Lung (tissue), 12 donors: Measurements from ENCODE around the gene MBNL1. TPM values are rescaled to one million over a fixed set of nuclear protein-coding genes. Genes with fewer than 3 reads are reported as not detected.
A peak's percentile ranks its signal among the peaks of the same experiment; 100 is the strongest.

Source experiments
- ATAC-seq: fragments of 200-7000 bp; cut with Tn5 transposase; one replicate; pipeline ENCODE4 v1.9.1; 2020; ENCODE audit warnings: moderate number of reproducible peaks; ENCODE audit not compliant: insufficient read depth, low FRiP score
- DNase-seq, 3 donors: peaks; one replicate each; pipeline ENCODE4 v3.0.0-alpha.2; 2013 to 2017
- H3K27ac ChIP-seq, 2 donors: one replicate each; pipeline ENCODE4 v1.5.1; 2013; ENCODE audit warnings: mild to moderate bottlenecking in 2 of 2, moderate library complexity in 2 of 2, control low read depth in 1 of 2, inconsistent platforms in 1 of 2, low read depth in 1 of 2, low read length in 1 of 2
- H3K27me3 ChIP-seq, 3 donors: one replicate each; pipeline ENCODE4 v1.5.1; 2013; ENCODE audit warnings: low read length in 2 of 3; ENCODE audit not compliant: control insufficient read depth in 3 of 3, insufficient read depth in 3 of 3
- H3K36me3 ChIP-seq, 4 donors: one replicate each; pipeline ENCODE4 v1.5.1; 2013; ENCODE audit warnings: low read length in 4 of 4, mild to moderate bottlenecking in 1 of 4, moderate library complexity in 1 of 4; ENCODE audit not compliant: control insufficient read depth in 4 of 4, insufficient read depth in 4 of 4
- H3K4me1 ChIP-seq, 5 donors: one replicate each; pipeline ENCODE4 v1.5.1; 2013; ENCODE audit warnings: low read length in 5 of 5, mild to moderate bottlenecking in 2 of 5, moderate library complexity in 1 of 5; ENCODE audit not compliant: control insufficient read depth in 5 of 5, insufficient read depth in 5 of 5
- H3K4me3 ChIP-seq: one replicate; pipeline ENCODE4 v1.5.1; 2013; ENCODE audit warnings: mild to moderate bottlenecking, control low read depth, moderate library complexity
- H3K9ac ChIP-seq, 2 donors: one replicate each; pipeline ENCODE4 v1.5.1; 2013; ENCODE audit warnings: low read length in 2 of 2, control low read depth in 1 of 2; ENCODE audit not compliant: insufficient read depth in 1 of 2
- H3K9me3 ChIP-seq, 4 donors: one replicate each; pipeline ENCODE4 v1.5.1; 2013; ENCODE audit warnings: low read length in 3 of 4, mild to moderate bottlenecking in 1 of 4, moderate library complexity in 1 of 4; ENCODE audit not compliant: control insufficient read depth in 4 of 4, insufficient read depth in 3 of 4
- WGBS, 2 donors: extraction: QIAGEN DNeasy Blood & Tissue Kit; methylation state at CpG; one replicate each; pipeline ENCODE4 v1.1.7; 2013; 5-methylcytosine and 5-hydroxymethylcytosine counted together
- polyA plus RNA-seq, 2 donors: library from polyadenylated mRNA; stranded (reverse); fragments of 200-250 nt; gene quantifications; one replicate each; pipeline ENCODE4 v1.2.1, GENCODE V29; 2013
- total RNA-seq, 2 donors: library from RNA; depleted of rRNA in 1 of 2; stranded (reverse); fragments of >200 nt in 1 of 2; gene quantifications; one replicate each; pipeline ENCODE4 v1.2.1, GENCODE V29; 2014 to 2021
- TF ChIP-seq, protein P1 (sequence below): IDR thresholded peaks from 2 replicates; pipeline ENCODE4 v1.5.1; 2012; ENCODE audit warnings: mild to moderate bottlenecking; ENCODE audit errors: control extremely low read depth, extremely low read depth
- donor health status: control.
- donor health status: control.
- donor health status: Bipolar disorder and iron deficiency.
- donor health status: healthy.
- donor health status: DM: yes; HTN: yes; CAD: no.

Gene MBNL1
- total and polyA plus RNA-seq, 4 donors = 55.3 to 266 (median 165) TPM

DNA sequence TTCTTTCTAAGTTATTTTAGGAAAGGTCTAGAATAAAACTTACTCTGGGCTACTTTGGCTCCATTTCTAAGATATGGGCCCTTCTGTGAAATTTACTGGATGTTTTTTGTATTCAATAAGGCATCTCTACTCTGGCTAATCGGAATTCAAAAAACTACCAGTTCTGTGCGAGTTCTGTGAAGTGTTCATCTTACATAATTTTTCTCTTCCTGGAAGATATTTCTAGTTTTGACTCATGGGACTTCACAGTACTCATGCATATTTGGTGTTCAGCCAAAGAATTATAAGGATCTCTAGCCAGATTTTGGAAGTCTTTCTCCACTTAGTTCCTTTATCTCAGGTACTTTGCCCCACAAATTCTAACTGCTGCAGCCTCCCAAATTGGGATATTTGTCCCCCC lies 46.4 kb upstream of the MBNL1 start:
- ATAC-seq (peak; percentile 50), DNase-seq (peak in 2 of 3 donors; percentile 16 to 38)
- Histone ChIP-seq H3K36me3 (no peaks in the 10 kb centered on the region), H3K27me3 (no peaks in the 10 kb centered on the region), H3K9me3 (no peaks in the 10 kb centered on the region), H3K4me3 (no peak overlapping the region), H3K4me1 (peaks cover 0 to 8% (median 0%) of the 10 kb centered on the region in 5 donors), H3K27ac (no peak overlapping the region), H3K9ac (no peak overlapping the region)
- TF ChIP-seq, protein P1, sequence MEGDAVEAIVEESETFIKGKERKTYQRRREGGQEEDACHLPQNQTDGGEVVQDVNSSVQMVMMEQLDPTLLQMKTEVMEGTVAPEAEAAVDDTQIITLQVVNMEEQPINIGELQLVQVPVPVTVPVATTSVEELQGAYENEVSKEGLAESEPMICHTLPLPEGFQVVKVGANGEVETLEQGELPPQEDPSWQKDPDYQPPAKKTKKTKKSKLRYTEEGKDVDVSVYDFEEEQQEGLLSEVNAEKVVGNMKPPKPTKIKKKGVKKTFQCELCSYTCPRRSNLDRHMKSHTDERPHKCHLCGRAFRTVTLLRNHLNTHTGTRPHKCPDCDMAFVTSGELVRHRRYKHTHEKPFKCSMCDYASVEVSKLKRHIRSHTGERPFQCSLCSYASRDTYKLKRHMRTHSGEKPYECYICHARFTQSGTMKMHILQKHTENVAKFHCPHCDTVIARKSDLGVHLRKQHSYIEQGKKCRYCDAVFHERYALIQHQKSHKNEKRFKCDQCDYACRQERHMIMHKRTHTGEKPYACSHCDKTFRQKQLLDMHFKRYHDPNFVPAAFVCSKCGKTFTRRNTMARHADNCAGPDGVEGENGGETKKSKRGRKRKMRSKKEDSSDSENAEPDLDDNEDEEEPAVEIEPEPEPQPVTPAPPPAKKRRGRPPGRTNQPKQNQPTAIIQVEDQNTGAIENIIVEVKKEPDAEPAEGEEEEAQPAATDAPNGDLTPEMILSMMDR = no peak
- 21 to 29% methylated on average over 2 of the region's 2 CpGs for WGBS, 2 donors

DNA sequence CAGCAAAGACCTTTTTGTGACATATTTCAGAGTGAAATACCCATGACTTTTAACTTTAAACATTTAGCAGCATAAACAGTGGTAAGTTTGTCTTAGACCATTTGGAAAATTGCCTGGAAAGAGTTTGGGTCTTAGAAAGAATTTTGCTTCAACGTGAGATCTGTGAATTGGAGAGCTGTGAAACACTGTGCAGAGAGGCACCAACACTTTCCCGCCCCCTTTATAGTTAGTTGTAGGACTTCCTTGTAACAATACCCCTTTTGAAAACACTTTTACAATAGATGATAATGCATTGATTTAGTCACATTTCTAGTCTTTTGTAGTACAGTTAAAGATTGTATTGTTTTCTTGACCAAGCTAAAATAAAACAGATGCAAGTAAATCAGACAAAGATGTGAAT lies 43.5 kb upstream of the MBNL1 start:
- 50 to 62% methylated on average over 2 of the region's 2 CpGs for WGBS, 2 donors
- Histone ChIP-seq H3K27me3 (no peaks in the 10 kb centered on the region), H3K9me3 (no peaks in the 10 kb centered on the region), H3K9ac (no peak overlapping the region), H3K4me1 (peaks cover 0 to 4% (median 0%) of the 10 kb centered on the region in 5 donors), H3K36me3 (no peaks in the 10 kb centered on the region), H3K4me3 (no peak overlapping the region), H3K27ac (no peak overlapping the region)
- DNase-seq (peak in 1 of 3 donors; percentile 44), ATAC-seq (no peak)
- TF ChIP-seq, protein P1 = no peak

DNA sequence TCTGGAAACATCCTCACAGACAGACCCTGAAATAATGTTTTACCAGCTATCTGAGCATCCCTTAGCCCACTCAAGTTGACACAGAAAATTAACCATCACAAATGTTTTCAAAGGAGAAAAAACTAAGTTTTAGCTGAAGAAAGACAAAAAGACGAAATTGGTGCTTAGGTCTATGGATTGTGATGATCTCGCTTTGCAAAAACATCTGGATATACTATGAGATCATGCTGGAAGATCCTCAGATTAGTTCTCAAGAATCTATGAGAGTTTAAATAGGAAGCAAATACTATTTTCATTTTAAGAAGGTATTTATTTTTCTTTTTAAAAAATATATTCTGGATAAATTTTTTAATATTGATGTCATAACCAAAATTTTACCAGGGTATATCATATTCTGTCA lies 42.6 kb upstream of the MBNL1 start:
- Histone ChIP-seq H3K36me3 (no peaks in the 10 kb centered on the region), H3K4me3 (no peak overlapping the region), H3K9me3 (no peaks in the 10 kb centered on the region), H3K27ac (no peak overlapping the region), H3K4me1 (peaks cover 0 to 4% (median 0%) of the 10 kb centered on the region in 5 donors), H3K27me3 (no peaks in the 10 kb centered on the region), H3K9ac (no peak overlapping the region)
- no peak for DNase-seq
- no peak for ATAC-seq
- TF ChIP-seq, protein P1 = no peak
- 93% methylated on average over 2 of the region's 2 CpGs for WGBS, 2 donors

DNA sequence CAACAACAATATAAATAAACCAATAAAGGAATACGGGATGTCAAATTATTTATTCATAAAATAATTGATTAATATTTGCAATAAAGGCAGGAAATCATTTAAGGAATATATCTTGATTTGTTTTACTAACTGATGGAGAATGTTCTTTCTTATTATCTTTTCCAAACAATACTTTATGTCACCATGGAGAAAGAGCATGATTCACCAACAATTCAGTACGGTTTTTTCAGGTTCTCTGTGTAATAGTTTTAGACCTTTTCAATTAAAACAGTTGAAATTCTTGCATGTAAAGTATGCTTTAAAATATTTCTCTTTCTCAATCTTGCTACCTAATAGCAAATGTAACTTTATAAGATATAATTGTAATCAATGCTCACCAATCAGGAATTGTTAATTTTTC lies 41.7 kb upstream of the MBNL1 start:
- DNase-seq (no peak), ATAC-seq (no peak)
- WGBS, 2 donors = 90% methylated on average over 2 of the region's 2 CpGs
- no peaks in the 10 kb centered on the region for H3K36me3 ChIP-seq
- no peak overlapping the region for H3K9ac ChIP-seq
- H3K4me3 ChIP-seq = no peak overlapping the region
- H3K27me3 ChIP-seq = no peaks in the 10 kb centered on the region
- TF ChIP-seq, protein P1 = no peak
- peaks cover 0 to 4% (median 0%) of the 10 kb centered on the region in 5 donors for H3K4me1 ChIP-seq
- H3K9me3 ChIP-seq = no peaks in the 10 kb centered on the region
- H3K27ac ChIP-seq = no peak overlapping the region
